ENCODE data around the gene C2CD2.

Gene C2CD2

GRCh38 chr21:41983229-41983628 is 29.4 kb upstream of the C2CD2 start:
- Mint-ChIP-seq H3K4me1 (ENCODE audit: low read depth) (no peaks in the 10 kb centered on the region), H3K27me3 (peaks cover 11% of the 10 kb centered on the region)
- intact Hi-C loops (cut with micrococcal nuclease) = no loop called here

GRCh38 chr21:41980561-41980960 is 26.7 kb upstream of the C2CD2 start:
- H3K27me3 Mint-ChIP-seq = peaks cover 11% of the 10 kb centered on the region
- no peak overlapping the region for H3K4me3 Mint-ChIP-seq
- intact Hi-C loops (cut with micrococcal nuclease) = no loop called here
- H3K4me1 Mint-ChIP-seq (ENCODE audit: low read depth) = no peaks in the 10 kb centered on the region
- H3K9me3 Mint-ChIP-seq = peaks cover 21% of the 10 kb centered on the region
- no peak overlapping the region for H3K27ac Mint-ChIP-seq
- no peaks in the 10 kb centered on the region for H3K36me3 Mint-ChIP-seq (ENCODE audit: low read depth)

More at GRCh38 chr21:41983229-41983628, 29.4 kb upstream of the C2CD2 start:
- Mint-ChIP-seq H3K4me3 (no peak overlapping the region), H3K36me3 (ENCODE audit: low read depth) (no peaks in the 10 kb centered on the region), H3K9me3 (peaks cover 21% of the 10 kb centered on the region), H3K27ac (no peak overlapping the region)

- peaks cover 1% of the 10 kb centered on the region for H3K4me1 Mint-ChIP-seq (ENCODE audit: low read depth)
- H3K27me3 Mint-ChIP-seq = peaks cover 11% of the 10 kb centered on the region
- H3K9me3 Mint-ChIP-seq = peaks cover 21% of the 10 kb centered on the region
- no peak overlapping the region for H3K27ac Mint-ChIP-seq
- no peaks in the 10 kb centered on the region for H3K36me3 Mint-ChIP-seq (ENCODE audit: low read depth)
- no peak overlapping the region for H3K4me3 Mint-ChIP-seq
- intact Hi-C loops (cut with micrococcal nuclease) = no loop called here
These were observed 26.0 kb upstream of the C2CD2 start for GRCh38 chr21:41979751-41980369.

DNA sequence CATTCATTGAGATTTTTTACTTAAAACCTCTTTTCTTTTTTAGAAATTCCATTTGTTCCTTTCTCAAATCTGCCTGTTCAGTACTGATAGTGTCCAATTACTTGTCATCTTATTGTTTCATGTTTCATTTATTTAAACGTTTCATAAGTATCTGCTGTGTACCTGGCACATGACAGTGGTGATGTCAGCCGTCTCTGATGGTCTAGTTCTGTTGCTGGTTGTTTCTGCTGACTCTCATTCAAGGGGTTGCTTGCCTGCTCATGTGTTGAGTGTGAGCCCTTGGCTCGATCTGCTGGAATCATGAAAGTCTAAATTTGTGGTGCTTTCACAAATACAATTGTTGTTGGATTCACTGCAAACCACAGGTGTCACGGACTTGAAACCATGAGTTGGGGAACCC is 25.5 kb upstream of the C2CD2 start:
- intact Hi-C loops (cut with micrococcal nuclease) = no loop called here
- H3K4me1 Mint-ChIP-seq (ENCODE audit: low read depth) = peaks cover 6% of the 10 kb centered on the region
- peaks cover 11% of the 10 kb centered on the region for H3K27me3 Mint-ChIP-seq
- no peak overlapping the region for H3K4me3 Mint-ChIP-seq
- no peak overlapping the region for H3K27ac Mint-ChIP-seq
- peaks cover 21% of the 10 kb centered on the region for H3K9me3 Mint-ChIP-seq
- H3K36me3 Mint-ChIP-seq (ENCODE audit: low read depth) = no peaks in the 10 kb centered on the region

DNA sequence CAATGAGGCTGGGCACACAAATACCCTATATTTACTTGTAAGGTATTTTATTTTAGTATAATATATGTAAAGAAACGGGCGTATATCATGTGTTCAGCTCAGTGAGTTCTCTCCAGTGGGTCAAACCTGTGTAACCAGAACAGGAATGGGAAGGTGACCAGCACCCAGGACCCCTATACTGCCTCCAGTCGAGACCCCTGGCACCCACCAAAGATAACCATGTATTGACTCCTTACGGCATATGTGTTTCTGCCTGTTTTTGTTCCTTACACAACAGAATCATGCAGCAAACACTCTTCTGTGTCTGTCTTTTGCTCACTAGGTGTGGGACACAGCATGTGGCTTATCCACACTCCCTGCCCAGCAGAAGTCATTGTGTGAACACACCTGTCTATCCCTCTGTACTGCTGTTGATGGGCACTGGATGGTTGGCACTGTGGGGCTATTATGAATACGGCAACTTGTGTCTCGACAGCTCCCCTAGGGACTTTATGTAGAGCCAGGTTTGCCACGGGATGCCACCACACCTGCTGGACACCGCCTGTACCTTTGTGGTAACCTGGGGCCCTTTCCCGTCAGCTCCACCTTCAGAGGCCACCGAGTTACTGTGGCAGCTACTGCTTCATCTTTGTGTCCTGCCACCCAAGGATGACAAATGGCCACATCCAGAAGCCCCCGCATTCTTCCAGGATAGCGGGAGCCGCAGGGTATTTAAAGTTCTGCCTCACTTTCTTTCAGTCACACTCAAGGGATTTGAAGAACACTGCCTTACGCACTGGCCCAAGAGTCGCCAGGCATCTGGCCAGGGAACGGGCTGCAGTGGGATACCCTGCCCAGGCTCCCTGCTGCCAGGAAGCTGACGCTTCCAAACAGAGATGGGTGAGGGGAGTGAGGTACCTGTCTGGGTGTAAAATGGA is 23.5 kb upstream of the C2CD2 start:
- peaks cover 13% of the 10 kb centered on the region for H3K9me3 Mint-ChIP-seq
- H3K4me1 Mint-ChIP-seq (ENCODE audit: low read depth) = peaks cover 17% of the 10 kb centered on the region
- no peak overlapping the region for H3K27ac Mint-ChIP-seq
- no peak overlapping the region for H3K4me3 Mint-ChIP-seq
- peaks cover 7% of the 10 kb centered on the region for H3K27me3 Mint-ChIP-seq
- intact Hi-C loops (cut with micrococcal nuclease) = no loop called here
- no peaks in the 10 kb centered on the region for H3K36me3 Mint-ChIP-seq (ENCODE audit: low read depth)

- H3K4me1 Mint-ChIP-seq (ENCODE audit: low read depth) = peaks cover 17% of the 10 kb centered on the region
- intact Hi-C loops (cut with micrococcal nuclease) = no loop called here
- H3K27ac Mint-ChIP-seq = no peak overlapping the region
- H3K9me3 Mint-ChIP-seq = peaks cover 13% of the 10 kb centered on the region
- H3K27me3 Mint-ChIP-seq = peaks cover 5% of the 10 kb centered on the region
- H3K4me3 Mint-ChIP-seq = no peak overlapping the region
- H3K36me3 Mint-ChIP-seq (ENCODE audit: low read depth) = no peaks in the 10 kb centered on the region
These were observed 22.8 kb upstream of the C2CD2 start for GRCh38 chr21:41976611-41977010.

GRCh38 chr21:41975391-41976272 is 21.8 kb upstream of the C2CD2 start:
- no peak overlapping the region for H3K27ac Mint-ChIP-seq

GRCh38 chr21:41974752-41975053 is 20.9 kb upstream of the C2CD2 start:
- H3K9me3 Mint-ChIP-seq = peaks cover 10% of the 10 kb centered on the region
- no peak overlapping the region for H3K4me3 Mint-ChIP-seq
- peaks cover 17% of the 10 kb centered on the region for H3K4me1 Mint-ChIP-seq (ENCODE audit: low read depth)
- H3K27me3 Mint-ChIP-seq = peaks cover 4% of the 10 kb centered on the region
- no peaks in the 10 kb centered on the region for H3K36me3 Mint-ChIP-seq (ENCODE audit: low read depth)
- H3K27ac Mint-ChIP-seq = peak overlapping the region; percentile 62
- intact Hi-C loops (cut with micrococcal nuclease) = no loop called here

More at GRCh38 chr21:41975391-41976272, 21.8 kb upstream of the C2CD2 start:
- Mint-ChIP-seq H3K4me1 (ENCODE audit: low read depth) (peaks cover 17% of the 10 kb centered on the region), H3K27me3 (peaks cover 4% of the 10 kb centered on the region), H3K36me3 (ENCODE audit: low read depth) (no peaks in the 10 kb centered on the region), H3K4me3 (no peak overlapping the region), H3K9me3 (peaks cover 13% of the 10 kb centered on the region)
- intact Hi-C loops (cut with micrococcal nuclease) = no loop called here

DNA sequence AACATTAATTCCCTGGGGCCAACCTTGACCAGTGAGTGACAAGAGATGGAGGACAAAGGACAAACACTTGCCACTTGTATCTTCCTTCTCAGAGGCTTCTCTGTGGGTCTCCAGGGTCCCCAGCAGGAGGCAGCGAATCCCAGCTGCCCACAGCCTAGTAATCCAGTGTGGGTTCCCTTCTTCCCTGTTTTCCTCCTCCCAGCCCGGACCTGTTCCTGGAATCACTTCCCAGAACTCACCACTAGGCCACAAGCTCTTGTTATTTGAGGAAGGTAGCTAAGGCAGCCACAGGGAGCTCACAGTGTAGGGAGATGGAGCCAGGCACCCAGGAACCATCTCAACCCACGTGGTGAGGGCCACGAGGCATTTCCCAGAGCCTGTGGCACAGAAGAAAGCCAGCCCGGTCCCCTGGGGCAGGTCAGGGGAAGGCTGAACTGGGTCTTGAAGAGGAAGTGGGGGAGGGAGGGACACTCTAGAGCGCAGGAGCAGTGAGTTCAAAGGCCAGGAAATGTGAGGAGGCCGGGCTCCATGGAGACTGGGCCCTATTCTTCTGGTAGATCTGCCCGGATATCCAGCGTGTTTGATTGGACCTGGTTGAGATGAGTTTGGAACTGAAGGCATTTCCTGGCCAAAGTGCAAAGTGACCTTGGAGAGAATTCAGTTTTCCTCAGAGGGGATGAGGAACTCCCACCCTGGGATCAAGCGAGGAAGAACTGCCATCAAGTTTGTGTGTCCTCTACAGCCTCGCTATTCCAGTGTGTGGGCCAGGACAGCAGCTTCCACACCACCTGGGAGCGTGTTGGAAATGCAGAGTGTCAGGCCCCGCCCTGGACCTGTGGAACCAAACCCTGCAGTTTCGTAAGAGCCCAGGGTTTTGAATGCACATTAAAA is 20.3 kb upstream of the C2CD2 start:
- H3K27ac Mint-ChIP-seq = peak overlapping the region; percentile 62
- peaks cover under 1% of the 10 kb centered on the region for H3K27me3 Mint-ChIP-seq
- no peaks in the 10 kb centered on the region for H3K36me3 Mint-ChIP-seq (ENCODE audit: low read depth)
- H3K4me3 Mint-ChIP-seq = peak overlapping the region; percentile 23
- H3K4me1 Mint-ChIP-seq (ENCODE audit: low read depth) = peaks cover 17% of the 10 kb centered on the region
- intact Hi-C loops (cut with micrococcal nuclease) = no loop called here
- H3K9me3 Mint-ChIP-seq = peaks cover 4% of the 10 kb centered on the region

GRCh38 chr21:41973427-41973831 is 19.6 kb upstream of the C2CD2 start:
- H3K36me3 Mint-ChIP-seq (ENCODE audit: low read depth) = no peaks in the 10 kb centered on the region
- H3K9me3 Mint-ChIP-seq = no peaks in the 10 kb centered on the region
- intact Hi-C loops (cut with micrococcal nuclease) = no loop called here
- H3K27ac Mint-ChIP-seq = no peak overlapping the region
- no peaks in the 10 kb centered on the region for H3K27me3 Mint-ChIP-seq
- H3K4me1 Mint-ChIP-seq (ENCODE audit: low read depth) = peaks cover 17% of the 10 kb centered on the region
- no peak overlapping the region for H3K4me3 Mint-ChIP-seq

DNA sequence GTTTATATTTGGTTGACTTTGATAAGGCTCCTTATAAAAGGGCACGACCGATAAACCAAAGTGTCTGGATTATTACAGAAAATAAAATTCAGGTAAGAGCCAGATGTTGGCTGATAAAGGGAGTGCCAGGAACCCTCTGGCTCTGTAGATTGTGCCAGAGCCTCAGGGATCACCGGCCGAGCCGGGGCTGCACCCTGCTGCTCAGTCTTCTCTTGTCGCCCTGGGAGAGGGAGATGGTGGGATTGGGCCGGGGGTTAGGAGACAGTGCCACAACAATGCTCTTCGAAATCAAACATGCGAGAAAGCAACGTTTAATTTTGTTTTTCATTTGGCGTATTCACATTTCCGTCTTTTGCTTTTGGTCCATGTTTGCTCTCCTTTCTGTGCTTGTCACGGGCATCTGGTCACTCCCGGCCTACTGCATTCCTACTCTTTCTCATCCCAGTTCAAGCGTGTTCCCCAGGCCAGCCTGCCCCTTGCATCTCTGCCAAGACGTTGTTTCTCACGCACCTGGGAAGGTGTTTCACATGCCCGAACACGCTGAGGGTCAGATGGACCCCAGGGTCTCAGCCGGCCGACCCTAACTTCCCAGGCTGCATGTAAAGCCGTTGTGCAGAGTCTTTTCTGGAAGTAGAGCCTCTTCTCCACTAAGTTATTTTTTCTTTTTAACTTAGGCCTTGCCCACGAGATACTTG is 18.8 kb upstream of the C2CD2 start:
- Mint-ChIP-seq H3K27me3 (no peaks in the 10 kb centered on the region), H3K4me1 (ENCODE audit: low read depth) (peaks cover 17% of the 10 kb centered on the region), H3K4me3 (no peak overlapping the region), H3K9me3 (no peaks in the 10 kb centered on the region), H3K27ac (no peak overlapping the region), H3K36me3 (ENCODE audit: low read depth) (no peaks in the 10 kb centered on the region)
- intact Hi-C loops (cut with micrococcal nuclease) = no loop called here

GRCh38 chr21:41971891-41972290 is 18.1 kb upstream of the C2CD2 start:
- Mint-ChIP-seq H3K9me3 (no peaks in the 10 kb centered on the region), H3K4me3 (no peak overlapping the region), H3K27ac (no peak overlapping the region), H3K36me3 (ENCODE audit: low read depth) (no peaks in the 10 kb centered on the region), H3K4me1 (ENCODE audit: low read depth) (peaks cover 17% of the 10 kb centered on the region), H3K27me3 (peaks cover 3% of the 10 kb centered on the region)
- intact Hi-C loops (cut with micrococcal nuclease) = no loop called here
